ENCODE results near the gene POLR3C.
"Not testable (repeated sequence)": the region's sequence is repeated elsewhere in the genome, so short reads cannot be mapped to it uniquely, and the experiment has no call there.

The POLR3C gene

DNA sequence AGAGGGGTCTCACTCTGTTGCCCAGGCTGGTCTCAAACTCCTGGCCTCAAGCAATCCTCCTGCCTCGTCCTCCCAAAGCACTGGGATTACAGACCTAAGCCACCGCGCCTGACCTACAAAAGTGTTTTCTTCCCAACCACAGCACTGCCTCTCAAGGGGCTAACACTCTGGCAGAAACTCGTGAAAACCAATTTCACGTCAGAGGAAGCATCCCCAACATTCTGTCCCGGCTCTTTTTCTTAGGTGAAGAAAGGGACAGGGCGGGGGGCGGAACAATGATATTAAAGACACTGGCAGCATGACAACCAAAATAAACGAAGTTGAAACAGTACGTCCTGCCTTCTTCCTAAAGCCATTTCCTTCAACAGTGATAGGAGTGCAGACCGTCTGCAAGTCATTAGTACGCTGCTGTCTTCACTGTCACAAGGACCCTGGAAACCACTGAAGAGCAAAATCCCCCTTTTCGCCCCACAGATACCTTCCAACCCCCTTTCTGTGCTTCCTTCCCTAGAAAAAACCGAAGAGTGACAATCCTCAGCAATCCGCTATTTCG lies 1.1 kb upstream of the POLR3C start:
- not testable (repeated sequence) for DNase-seq

DNA sequence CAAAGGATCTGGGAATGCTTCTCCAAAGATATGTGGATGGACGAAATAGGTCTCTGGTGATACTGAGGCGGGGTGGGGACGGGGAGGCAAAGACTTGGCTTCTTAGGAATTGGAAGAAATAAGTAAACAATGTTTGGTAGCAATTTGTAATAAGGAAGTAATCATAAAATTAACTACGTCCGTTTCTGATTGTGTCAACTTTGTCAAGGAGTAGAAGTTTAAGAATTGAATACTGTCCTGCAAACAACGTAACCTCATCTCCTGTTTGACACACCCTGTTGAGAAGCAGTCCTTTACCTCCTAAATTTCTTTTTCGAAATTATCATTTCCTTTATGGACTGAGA lies 471 bp downstream of the POLR3C start:
- DNase-seq, result no peak

DNA sequence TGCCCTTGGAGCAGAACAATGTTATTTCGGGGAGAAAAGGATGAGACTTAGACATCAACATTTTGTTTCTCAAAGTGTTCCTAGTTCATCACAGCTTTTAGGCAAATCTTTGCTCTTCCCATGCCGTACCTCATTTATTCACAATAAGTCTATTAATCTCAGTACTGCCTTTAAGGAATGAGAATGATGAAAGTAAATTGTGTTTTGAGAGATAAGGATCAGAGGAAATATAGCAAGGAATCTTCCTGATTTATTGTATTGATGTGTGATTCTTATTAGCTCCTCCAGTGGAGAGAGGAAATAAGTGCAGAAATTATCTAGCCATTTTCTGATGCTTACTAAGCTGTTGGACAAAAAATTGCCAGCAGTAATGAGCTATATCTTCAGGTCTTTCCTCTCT lies 2.0 kb downstream of the POLR3C start:
- no peak for DNase-seq

DNA sequence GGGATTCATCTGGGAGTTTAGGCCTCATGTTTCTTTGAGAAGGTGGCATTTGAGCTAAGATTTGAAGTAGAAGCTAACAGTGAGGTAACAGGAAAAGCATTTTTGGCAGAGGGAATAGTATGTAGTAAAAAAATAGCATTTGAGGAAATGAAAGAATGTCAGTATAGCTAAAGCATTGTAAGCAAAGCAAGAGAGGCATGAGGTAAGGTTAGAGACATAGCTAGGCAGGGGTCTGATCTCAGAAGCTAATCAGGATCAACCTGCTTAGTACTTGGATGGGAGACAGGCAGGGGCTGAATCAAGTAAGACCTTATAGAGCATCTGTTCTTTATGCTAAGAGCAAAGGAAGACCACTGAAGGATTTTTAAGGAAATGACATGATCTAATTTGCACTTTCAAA lies 4.0 kb downstream of the POLR3C start:
- no peak for DNase-seq

DNA sequence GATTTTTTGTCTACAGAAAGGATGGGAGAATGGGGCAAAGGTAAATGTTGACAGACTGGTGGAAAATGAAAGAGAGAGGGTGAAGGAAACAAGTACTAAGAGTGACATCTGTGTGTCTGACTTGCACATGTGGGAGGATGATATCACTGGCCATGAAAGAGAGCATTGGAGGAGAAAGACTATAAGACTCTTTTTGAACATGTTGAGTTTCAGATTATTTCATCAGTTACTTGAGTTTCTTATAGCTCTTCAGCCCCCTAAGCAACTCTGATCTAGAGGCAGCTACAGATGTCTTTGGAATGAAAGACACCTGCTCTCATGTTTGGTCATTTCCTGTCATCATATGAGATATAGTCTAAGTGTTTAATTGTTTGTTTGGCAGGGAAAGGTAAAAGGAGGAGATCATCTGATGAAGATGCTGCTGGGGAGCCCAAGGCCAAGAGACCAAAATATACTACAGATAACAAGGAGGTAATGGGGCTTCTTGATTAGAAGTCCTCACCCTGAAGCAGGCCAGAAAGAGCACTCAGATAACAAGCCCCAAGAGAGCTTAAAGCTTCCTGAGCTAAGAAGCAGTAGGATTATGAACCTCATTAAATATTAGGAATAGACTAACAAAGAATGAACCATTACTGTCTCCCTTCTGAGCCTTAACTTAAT lies 4.5 kb downstream of the POLR3C start:
- DNase-seq, result no peak

DNA sequence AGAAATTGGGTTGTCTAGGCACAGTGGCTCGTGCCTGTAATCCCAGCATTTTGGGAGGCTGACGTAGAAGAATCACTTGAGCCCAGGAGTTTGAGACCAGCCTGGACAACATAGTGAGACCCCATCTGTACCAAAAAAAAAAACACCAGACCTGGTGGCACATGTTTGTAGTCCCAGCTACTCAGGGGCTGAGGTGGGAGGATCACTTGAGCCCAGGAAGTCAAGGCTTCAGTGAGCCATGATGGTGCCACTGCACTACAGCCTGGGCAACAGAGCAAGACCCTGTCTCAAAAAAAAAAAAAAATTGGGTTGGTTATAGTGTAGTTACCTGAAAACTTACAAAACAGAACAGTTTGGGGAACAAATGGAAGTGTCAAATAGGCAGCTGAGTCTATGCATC lies 6.8 kb downstream of the POLR3C start:
- DNase-seq, result not testable (repeated sequence)

DNA sequence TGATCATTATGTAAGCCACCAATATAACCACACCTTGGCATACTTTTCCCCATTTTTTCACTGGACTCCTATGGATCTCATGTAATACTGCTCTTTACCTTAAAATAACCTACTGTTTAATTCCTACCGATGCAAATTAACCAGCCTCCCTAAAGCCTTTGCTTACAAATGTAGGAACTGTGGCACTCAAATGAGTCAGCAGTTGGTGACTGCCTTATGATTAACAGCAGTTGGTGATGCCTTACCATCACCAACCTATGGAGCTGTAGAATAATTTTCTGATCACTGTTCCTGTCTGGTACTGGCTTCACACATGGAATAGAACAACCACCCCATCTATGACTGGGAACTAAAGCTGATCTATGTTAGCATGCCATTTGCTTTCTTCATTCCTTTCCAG lies 13.7 kb downstream of the POLR3C start:
- no peak for DNase-seq

DNA sequence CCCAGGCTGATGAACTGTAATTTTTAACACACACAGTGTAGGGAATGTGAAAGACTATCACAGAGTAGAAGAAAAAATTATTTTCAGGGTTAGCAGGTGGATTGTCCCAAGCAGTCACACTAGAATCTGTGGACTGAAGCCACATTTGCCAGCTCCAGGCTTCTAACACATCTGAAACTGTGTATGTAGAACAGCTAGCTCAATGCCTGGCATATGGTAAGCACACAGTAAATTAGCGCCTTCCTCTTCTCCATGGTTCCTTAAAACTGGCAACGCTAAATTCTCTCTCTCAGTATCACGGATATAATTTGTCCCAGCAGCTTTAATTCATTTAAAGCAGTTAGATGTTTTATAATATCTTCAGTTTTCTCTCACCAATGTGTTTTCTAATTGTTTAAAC lies 19.0 kb downstream of the POLR3C start:
- no peak for DNase-seq

DNA sequence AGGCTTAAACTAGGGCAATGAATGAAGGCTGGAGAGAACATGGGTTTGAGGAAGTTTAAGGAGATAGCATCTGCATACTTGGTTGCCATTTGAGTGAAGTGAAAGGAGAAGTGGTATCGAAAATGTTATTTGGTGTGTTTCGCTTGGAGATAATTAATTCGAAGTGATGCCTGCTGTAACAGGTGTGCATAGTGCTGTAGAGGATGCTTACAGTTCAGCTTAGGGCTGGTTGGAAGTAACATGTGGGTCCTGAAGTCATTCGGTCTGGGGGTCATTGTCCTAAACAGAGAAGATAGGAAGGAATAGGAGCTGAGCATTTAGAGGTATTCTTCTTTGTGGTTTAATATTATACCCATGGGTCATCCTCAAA lies 21.1 kb downstream of the POLR3C start:
- no peak for DNase-seq

DNA sequence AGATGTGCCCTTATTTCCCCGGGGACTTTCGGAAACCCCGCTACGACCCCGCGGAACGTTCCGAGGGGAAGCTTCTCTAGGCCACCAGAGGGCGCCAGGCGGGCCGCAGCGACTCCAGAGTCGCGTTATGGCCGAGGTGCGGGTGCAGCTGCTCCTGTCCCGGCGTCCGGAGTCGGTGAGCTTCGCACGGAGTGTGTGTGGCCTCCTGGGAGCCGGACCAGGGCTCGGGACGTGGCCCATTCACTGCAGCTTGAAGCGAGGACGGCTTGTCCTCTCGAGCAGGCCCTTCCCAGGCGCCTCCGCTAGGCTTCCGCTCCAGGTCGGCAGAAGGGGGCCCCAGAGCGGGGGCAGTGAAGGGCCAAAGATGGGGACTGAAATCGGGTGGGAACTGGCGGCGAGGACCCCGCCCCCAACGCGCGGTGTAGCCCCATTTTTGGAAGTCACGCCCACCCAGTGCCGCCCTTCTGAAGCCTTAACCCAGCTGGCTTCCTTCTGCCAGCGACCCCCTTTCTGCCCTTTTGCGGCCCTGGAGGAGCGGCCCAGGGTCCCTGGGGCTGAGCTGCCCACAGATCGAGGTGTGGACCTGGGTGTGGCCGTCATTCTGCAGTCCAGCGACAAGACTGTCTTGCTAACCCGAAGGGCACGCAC lies 21.6 kb downstream of the POLR3C start, which contains the start of gene NUDT17:
NUDT17 (plus strand) TSS at position 117 of the 648 bp plus-strand sequence; CDS start at position 128, 11 bp downstream.
- DNase-seq, result peak; percentile 61

DNA sequence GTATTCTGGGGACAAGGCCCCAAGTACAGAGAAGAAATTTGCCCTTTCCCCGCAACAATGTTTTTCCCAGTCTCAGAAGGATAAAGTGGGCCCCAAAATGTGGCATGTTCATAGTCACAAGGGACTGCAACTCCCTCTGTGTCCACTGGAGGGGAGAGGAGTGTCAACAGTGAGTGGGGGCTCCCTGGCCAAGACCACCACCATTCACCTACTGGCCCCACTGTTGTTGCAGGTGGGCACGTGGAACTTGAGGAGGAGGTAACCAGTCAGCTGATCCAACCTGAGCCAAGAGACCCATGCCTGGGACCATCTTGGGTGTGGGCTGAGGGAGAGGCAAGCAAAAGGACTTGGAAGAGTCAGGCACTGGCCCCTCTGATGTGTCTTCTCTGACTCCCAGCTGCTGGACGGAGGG lies 22.2 kb downstream of the POLR3C start:
- no peak for DNase-seq

DNA sequence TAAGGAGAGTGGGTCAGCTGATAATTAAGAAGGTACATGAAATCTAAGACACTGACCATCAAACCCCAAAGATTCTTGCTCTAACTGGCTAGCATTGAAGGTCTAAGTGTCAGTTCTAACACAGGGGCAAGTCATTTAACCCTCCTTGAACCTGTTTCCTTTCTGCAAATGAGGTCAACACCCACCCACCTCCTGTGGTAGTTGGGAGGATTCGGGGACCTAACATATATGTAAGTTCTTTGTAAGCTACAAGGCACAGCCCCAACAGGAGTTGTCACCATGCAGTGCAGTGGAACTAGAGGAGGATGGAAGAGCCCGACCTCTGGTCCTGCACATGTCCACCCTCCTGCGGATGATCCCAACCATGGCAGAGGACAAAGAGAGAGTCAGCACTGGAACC lies 23.8 kb downstream of the POLR3C start:
- DNase-seq, result no peak

DNA sequence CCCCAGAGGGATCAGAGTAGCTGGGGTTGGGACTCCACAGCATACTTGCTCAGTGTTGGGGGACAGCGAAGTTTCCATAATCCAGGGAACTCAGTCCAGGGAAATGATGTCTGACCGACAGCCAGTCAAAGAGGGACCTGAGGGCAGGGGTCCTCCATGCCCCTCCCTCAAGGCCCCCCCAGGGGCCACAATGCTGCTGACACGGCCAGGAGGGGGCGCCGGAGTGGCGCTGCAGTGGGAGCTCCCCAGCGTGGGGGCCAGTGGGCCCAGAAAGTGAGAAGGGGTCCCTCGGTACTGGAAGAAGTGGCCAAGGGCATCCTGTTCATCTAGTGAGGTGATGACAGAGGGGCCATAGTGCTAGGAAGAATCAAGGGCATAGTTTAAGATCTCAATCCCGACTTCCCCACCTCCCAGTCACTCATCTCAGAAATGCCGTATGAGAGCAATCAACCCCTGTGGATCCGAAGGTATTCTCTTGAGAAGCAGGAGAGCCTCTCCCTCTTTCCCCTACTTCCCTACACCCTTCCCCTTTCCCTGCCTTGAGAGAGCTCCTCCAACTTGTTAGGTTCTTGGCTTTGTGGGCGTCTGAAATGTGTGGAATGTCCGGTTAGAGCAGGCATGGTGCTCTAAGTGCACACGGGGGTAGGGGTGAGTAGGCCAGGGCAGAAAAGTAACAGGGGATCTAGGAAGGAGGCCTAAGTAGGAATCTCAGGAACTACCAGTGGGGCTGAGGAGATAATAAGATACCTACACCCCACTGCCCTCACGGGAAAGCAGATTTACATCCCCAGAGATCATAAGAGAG lies 25.6 kb downstream of the POLR3C start:
- DNase-seq, result no peak

DNA sequence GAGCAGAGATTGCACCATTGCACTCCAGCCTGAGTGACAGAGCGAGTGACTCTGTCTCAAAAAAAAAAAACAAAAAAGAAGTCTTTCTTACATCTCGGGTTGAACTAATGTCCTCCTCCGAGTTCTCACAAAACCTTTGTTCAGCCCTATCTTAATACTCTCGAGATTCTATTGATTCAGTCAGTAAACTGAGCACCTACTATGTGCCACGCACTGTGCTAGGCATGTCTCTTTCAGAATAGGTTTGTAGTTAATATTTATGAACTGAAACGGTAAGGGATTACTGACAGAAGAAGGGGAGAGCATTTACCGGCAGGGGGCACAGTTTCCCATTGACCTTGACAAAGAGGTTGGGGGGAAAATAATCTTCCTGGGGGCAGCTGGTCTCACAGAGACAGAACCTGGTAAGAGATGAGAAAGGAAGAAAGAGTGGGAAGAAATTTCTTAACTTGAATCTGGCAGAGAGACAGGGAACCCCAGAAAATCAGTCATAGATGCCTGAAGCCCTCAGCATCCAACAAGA lies 31.5 kb downstream of the POLR3C start:
- DNase-seq, result no peak

DNA sequence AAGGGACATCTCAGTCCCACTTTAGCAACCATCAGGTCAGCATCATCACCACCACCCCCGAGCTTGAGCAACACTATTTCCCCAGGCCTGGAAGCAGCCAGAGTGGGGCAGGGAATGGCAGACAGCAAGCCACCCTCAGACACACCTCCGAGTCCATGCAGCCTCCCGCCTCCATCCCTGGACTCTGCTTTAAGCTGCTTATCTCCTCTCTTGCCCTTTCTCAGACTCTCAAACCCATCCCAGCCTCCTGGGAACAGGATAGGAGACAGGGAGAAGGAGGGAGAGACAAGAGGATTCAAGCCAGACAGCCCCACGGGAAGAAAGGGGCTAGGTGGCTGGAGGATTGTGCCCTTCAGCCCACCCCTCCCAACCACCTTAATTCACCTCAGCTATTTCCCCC lies 33.2 kb downstream of the POLR3C start:
- no peak for DNase-seq

DNA sequence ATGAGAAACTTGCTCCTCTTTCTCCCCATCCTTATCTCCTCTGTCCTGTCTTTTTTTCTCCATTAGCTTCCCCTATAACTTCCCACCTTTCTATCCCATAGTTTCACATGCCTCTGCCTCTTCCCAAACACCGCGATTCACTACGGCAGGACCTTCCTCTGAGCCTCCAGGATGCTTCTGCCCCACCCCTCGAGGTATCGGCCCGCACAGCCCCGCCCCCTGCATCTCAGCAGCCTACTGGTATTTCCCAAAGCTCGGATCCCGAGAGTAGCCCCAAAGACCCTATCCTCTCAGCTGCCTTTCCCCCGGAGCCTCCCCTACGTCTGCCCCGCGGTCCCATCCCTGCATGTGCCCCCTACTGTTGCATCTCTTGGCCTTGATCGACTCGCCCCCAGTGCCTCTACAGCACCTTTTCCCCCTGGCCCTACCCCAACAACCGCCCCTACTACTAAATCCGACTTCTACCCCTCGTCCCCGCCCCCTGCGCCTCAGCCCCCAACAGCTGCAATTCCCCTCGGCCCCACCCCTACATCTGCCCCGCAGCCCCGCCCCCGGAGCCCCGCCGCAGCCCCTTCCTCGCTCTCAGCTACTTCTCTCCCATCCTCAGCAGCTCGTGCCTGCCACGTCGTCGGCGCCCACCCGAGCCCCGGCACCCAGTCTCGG lies 34.4 kb downstream of the POLR3C start:
- DNase-seq, result no peak

DNA sequence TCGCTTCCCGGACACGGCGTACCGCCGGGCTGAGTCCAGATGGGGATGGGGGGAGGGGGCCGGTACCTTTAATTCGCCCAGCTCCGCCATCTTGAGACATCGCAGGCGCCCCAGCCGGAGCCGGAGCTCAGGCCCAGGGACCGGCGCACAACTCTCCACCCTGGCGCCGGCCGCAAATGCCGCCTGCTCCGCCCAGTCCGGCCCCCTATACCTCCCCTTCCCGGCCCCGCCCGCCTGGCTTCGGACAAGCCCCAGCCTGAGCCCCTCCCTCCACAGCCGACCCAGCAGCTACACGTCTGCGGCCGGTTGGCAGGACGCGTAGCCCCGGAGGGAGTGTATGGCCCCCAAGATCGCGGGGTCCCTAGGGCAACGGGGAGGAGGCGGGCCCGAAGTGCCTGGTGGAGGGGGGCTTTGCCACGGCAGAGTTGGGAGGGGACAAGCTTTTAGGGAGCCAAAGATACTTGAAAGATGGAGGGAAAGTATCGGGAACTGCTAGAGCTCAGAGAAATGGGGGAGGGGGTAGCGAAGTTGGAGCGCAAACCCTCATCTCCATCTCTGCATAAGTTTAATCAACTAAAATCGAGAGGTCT lies 35.0 kb downstream of the POLR3C start, which contains the start of gene PIAS3:
PIAS3 (minus strand) TSS at position 181 of the 590 bp plus-strand sequence; CDS start at position 90, 91 bp downstream.
- DNase-seq, result peak; percentile 60

DNA sequence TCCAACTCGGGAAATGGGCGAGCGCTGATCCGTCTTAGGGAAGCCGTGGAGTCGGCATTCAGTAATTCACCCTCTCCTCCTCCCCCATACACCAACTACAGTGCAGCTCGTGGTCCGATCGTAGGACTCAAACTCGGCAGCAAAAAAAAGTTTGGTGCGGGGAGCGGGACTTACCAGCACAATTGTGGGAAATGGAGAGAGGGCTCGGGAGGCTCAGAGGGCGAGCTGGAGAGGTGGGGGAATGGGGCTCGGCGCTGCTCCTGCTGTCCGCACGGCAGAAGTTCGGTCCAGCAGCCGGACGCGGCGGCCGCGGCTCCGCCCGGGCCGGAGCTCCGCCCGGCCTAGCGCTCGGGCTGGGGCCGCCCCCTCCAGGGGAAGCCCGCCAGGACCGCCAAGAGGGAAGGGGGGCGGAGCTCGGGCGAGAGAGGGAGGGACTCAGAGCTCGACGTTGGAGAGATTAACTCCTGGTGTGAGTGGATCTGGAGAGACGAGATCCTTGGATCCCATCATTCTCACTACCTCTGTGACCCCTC lies 35.6 kb downstream of the POLR3C start:
- peak; percentile 49 for DNase-seq

DNA sequence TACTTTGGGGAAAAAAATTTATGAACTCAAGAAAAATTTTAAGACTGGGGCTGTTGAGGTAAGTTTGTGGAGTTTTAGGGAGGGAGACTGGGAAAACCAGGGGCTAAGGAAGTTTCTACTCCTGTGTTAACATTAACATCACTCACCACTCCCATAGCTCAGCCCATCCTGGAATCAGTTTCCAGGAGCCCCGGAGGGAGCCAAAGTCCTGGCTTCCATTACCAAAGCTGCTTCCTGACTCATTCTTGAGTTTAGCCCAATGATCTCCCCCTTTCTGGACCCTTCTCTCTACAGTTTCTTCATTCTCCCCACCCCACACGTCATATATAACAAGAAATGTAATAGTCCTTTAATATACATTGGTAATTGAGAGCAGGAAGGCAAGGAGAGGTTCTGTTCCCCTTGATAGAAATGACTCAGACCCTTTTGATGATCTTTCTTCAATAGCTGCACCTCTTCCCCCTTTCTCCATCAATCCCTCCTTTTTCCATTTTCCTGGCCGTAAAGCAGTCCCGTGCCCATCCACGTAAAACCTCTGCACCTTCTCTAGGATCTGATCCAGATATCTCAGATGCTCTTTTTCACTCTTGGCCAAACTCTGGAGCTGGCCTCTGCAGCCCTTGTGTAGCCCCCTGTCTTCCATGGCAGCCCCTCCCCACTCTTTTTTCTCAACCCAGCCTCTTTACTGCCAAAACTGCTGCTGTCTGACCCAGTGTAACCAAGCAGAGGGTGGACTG lies 39.5 kb downstream of the POLR3C start:
- DNase-seq, result no peak

DNA sequence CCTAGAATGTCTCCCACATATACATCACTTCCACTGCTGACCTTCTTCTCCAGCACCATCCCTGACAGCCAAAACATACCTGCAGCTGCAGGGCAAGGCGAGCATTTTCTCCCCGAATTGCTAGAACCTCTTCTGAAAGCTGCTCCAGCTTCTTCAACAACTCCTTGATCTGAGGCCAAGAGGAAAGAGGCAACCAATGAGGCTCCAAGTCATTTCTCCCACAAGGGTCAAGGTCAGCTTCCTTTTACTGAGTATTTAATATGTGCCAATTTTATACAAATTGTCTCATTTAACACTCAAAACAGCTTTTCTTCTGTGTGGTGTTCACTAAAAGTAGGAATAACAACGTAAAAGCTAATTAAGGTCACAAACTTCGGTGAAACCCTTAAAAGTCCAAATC lies 44.2 kb downstream of the POLR3C start:
- no peak for DNase-seq

All from NCI-H2081 treated with DMSO at 0.1 percent for 48 hours (cell line).